ENCODE data around the gene MESP1.

Gene MESP1

GRCh38 chr15:89704411-89704810 is 46.6 kb downstream of the MESP1 start:
- no peak for DNase-seq

Measured in NCI-H2107 (cell line).